MG63 (cell line): Measurements from ENCODE around the gene PPP4R3A. TPM values are rescaled to one million over a fixed set of nuclear protein-coding genes. Genes with fewer than 3 reads are reported as not detected.

Experiments used
- total RNA-seq: library from RNA; depleted of rRNA; stranded (reverse); fragments of >200 nt; shearing (Covaris generic); gene quantifications from 2 replicates; pipeline ENCODE4 v1.2.3, GENCODE V29; 2014; ENCODE audit warnings: low replicate concordance; rRNA removed

PPP4R3A gene
- total RNA-seq, 1 experiment from 2014 or later: 26.9 TPM

Other genes with a start within 250 kb of the PPP4R3A start
- 1.2 and 5.8 TPM in 2 replicates for gene CCDC88C, start 92.5 kb downstream of the PPP4R3A start, total RNA-seq
- gene CATSPERB, start 221.8 kb upstream of the PPP4R3A start, total RNA-seq: not detected in 2 replicates